Left ventricle myocardium inferior (tissue), 1 donor: ENCODE results near the gene CTNNBL1. TPM values are rescaled to one million over a fixed set of nuclear protein-coding genes. Genes with fewer than 3 reads are reported as not detected.
"Not testable (repeated sequence)": the region's sequence is repeated elsewhere in the genome, so short reads cannot be mapped to it uniquely, and the experiment has no call there.

ENCODE experiments used
- DNase-seq: peaks from one replicate; pipeline ENCODE4 v3.0.0-alpha.2; 2020
- H3K27ac ChIP-seq: fragments of 200-600 bp; replicated peaks from 2 replicates; pipeline ENCODE4 v1.8.0; 2021
- H3K27me3 ChIP-seq: fragments of 200-600 bp; 2 replicates; pipeline ENCODE4 v1.8.0; 2021; ENCODE audit warnings: low read depth
- H3K36me3 ChIP-seq: fragments of 200-600 bp; 2 replicates; pipeline ENCODE4 v1.8.0; 2021
- H3K4me1 ChIP-seq: fragments of 200-600 bp; 2 replicates; pipeline ENCODE4 v1.8.0; 2021
- H3K4me3 ChIP-seq: fragments of 200-600 bp; 2 replicates; pipeline ENCODE4 v1.8.0; 2021; ENCODE audit warnings: mild to moderate bottlenecking, moderate library complexity
- H3K9me3 ChIP-seq: fragments of 200-600 bp; replicated peaks from 2 replicates; pipeline ENCODE4 v1.8.0; 2021
- intact Hi-C: fragments of 100-400 bp; cut with micrococcal nuclease; formaldehyde crosslinking; loops from one replicate; pipeline ENCODE4 v1.11.0; 2022
- total RNA-seq: library from RNA; stranded (reverse); fragmentation: NEBNext Ultra II Directional; extraction: Animal tissue kit (Norgen Biotek cat#: 25700); gene quantifications from one replicate; pipeline ENCODE4 v1.2.1, GENCODE V29; 2021
- TF ChIP-seq, protein P1 (sequence below): fragments of 200-600 bp; IDR thresholded peaks from 2 replicates; pipeline ENCODE4 v1.8.0; 2021; ENCODE audit warnings: antibody characterized with exemption, mild to moderate bottlenecking, borderline replicate concordance
- donor health status: DM: no; HTN: yes; CAD: no; lungs with severe emphysema.

The CTNNBL1 gene
- total RNA-seq, 1 donor from 2014 or later, result 58.8 TPM

DNA sequence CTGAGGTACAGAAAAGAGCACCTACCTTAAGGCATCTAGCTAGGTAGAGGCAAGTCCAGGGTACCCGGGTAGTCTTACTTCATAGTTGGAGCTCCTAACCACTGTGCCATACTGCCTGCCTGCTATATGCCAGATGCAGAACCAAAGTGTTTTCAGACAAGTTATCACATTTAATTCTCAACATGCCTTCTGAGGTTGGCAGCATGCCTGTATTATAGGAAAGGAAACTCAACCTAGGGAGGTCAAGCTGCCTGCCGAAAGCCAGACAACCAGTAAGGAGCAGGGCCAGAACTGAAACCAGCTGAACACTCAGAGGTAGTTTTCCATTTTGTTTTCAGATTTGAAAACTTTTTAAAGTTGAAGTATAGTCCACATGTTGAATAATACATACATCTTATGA lies 5.4 kb downstream of the CTNNBL1 start:
- intact Hi-C loops, result no loop called here
- TF ChIP-seq, protein P1, sequence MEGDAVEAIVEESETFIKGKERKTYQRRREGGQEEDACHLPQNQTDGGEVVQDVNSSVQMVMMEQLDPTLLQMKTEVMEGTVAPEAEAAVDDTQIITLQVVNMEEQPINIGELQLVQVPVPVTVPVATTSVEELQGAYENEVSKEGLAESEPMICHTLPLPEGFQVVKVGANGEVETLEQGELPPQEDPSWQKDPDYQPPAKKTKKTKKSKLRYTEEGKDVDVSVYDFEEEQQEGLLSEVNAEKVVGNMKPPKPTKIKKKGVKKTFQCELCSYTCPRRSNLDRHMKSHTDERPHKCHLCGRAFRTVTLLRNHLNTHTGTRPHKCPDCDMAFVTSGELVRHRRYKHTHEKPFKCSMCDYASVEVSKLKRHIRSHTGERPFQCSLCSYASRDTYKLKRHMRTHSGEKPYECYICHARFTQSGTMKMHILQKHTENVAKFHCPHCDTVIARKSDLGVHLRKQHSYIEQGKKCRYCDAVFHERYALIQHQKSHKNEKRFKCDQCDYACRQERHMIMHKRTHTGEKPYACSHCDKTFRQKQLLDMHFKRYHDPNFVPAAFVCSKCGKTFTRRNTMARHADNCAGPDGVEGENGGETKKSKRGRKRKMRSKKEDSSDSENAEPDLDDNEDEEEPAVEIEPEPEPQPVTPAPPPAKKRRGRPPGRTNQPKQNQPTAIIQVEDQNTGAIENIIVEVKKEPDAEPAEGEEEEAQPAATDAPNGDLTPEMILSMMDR, result no peak
- Histone ChIP-seq H3K4me1 (peaks cover 70% of the 10 kb centered on the region), H3K27ac (peak overlapping the region; percentile 78), H3K36me3 (no peaks in the 10 kb centered on the region), H3K9me3 (no peaks in the 10 kb centered on the region), H3K27me3 (no peaks in the 10 kb centered on the region), H3K4me3 (peak overlapping the region; percentile 12)
- peak; percentile 19 for DNase-seq

DNA sequence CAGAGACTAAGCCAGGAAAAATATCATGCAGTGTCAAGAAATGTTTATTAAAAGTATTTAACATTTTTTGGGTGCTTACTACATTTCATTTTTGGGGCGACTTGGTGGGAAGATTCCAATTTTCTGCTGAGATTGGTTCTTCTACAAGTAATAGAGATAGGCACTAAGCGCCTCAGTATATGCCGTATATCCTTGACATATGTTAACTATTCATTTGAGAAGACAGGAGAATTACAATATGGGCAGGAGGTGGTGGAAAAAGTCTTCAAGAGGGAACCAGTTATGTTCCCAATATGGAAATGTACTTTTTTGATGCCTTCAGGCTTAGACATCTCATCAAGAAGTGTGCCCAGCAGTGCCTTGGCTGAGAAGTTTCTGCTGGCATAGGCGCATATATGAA lies 6.5 kb downstream of the CTNNBL1 start:
- Histone ChIP-seq H3K4me1 (peaks cover 66% of the 10 kb centered on the region), H3K36me3 (no peaks in the 10 kb centered on the region), H3K4me3 (no peak overlapping the region), H3K27ac (no peak overlapping the region), H3K9me3 (no peaks in the 10 kb centered on the region), H3K27me3 (no peaks in the 10 kb centered on the region)
- DNase-seq, result no peak
- TF ChIP-seq, protein P1, result no peak
- intact Hi-C loops, result no loop called here

DNA sequence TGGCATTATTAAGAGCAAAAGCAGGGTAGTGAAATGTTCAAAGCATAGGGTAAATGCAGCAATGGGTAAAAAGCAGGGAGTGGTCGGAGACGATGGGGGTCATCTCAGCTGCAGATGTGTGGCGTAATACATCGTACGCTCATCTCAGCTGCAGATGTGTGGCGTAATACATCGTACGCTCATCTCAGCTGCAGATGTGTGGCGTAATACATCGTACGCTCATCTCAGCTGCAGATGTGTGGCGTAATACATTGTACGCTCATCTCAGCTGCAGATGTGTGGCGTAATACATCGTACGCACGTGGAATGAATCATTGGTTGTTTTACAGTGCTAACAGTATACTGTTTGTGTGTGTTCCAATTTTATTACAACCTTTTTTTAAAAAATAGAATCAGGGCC lies 7.8 kb downstream of the CTNNBL1 start:
- H3K27me3 ChIP-seq, DNase-seq, H3K36me3 ChIP-seq, H3K9me3 ChIP-seq, H3K27ac ChIP-seq, intact Hi-C loops, H3K4me3 ChIP-seq: not testable (repeated sequence)
- peaks cover 66% of the 10 kb centered on the region for H3K4me1 ChIP-seq

DNA sequence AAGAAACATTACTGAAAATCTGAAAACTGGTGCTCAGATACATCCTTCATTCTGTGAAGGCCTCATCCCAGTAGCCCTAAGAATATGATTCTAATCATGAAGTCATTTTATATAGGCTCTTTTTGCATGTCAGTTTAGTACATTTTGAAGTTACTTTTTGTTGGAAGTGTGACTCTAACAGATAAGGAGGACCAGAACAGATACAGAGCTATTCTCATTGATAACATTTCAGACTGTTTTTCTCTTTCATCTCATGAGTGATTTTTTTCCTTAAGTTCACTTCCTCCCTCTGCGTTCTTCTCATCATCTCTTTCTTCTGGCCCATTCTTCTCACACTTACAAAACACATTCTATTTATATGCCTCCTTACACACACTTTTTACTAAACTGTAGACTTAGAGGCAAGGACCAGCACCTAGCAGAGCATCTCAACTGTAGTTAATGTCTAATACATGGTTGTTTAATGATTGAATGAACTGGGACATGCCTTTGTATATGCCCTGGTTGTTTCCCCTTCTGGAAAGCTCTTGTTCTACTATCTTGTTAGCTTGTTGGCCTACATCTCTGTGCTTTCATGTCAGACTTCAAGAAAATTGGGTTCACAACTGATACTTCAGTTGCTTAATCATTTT lies 8.7 kb downstream of the CTNNBL1 start:
- H3K27ac ChIP-seq, result no peak overlapping the region
- no peaks in the 10 kb centered on the region for H3K27me3 ChIP-seq
- peaks cover 13% of the 10 kb centered on the region for H3K9me3 ChIP-seq
- no peak for DNase-seq
- TF ChIP-seq, protein P1, result no peak
- no peak overlapping the region for H3K4me3 ChIP-seq
- H3K4me1 ChIP-seq, result peaks cover 59% of the 10 kb centered on the region
- intact Hi-C loops, result no loop called here
- H3K36me3 ChIP-seq, result no peaks in the 10 kb centered on the region

DNA sequence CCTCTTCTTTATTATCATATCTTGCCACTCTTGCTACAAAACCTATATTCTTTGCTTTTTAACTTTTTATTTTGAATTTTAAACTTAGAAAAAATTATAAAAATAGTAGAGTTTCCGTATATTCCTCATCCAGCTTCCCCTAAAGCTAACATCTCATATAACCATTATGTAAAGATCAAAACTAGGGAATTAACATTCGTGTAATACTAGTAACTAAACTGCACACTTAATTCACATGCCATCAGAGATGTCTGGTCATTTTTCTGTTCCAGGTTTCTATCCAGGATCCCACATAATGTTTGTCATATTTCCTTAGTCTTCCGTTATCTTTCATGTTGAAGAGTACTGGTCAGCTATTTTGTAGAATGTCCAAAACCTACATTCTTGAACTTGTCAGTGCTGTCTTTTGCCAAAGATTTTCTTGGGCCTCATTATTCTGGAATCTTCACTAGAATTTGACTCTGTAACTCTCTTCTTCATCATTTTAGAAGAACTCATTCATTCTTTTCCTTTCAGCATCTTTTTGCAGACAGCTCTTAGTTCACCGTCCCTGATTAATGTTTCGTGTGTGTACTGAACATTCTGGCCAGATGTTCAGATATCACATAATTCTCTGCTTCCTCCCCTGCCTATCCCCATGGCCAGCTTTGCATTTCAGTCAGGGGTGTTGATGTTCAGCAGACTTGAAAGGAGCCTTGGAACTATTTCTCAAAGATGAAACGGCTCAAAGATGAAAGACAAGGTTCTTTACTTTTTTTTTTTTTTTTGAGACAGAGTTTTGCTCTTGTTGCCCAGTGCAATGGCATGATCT lies 9.4 kb downstream of the CTNNBL1 start:
- DNase-seq, result no peak
- peaks cover 54% of the 10 kb centered on the region for H3K4me1 ChIP-seq
- no peak overlapping the region for H3K4me3 ChIP-seq
- no peaks in the 10 kb centered on the region for H3K36me3 ChIP-seq
- H3K27ac ChIP-seq, result no peak overlapping the region
- H3K27me3 ChIP-seq, result no peaks in the 10 kb centered on the region
- peaks cover 13% of the 10 kb centered on the region for H3K9me3 ChIP-seq
- TF ChIP-seq, protein P1, result no peak
- intact Hi-C loops, result no loop called here

DNA sequence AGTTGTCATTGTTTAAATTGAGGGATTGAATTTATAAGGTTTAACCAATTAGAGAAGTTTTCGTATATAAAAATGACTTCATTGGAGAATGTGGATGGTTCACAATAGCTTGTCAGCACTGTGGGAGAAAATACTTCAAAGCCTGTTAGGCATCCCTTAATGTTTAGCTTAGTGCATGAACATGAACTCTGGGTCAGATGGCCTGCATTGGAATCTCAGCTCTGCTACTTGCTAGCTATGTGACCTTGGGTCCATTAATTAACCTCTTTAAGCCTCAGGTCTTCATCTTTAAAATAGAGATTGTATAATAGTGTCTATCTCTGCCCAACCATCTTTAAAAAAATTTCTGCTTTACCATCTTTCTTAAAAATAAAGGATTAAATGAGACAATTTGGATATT lies 11.1 kb downstream of the CTNNBL1 start:
- peaks cover 13% of the 10 kb centered on the region for H3K9me3 ChIP-seq
- TF ChIP-seq, protein P1, result no peak
- no peak overlapping the region for H3K4me3 ChIP-seq
- no peak for DNase-seq
- H3K27ac ChIP-seq, result no peak overlapping the region
- H3K27me3 ChIP-seq, result no peaks in the 10 kb centered on the region
- intact Hi-C loops, result no loop called here
- H3K36me3 ChIP-seq, result no peaks in the 10 kb centered on the region
- peaks cover 41% of the 10 kb centered on the region for H3K4me1 ChIP-seq
